HCT116 (cell line): ENCODE data around the gene UBA52. TPM values are rescaled to one million over a fixed set of nuclear protein-coding genes. Genes with fewer than 3 reads are reported as not detected.

Experiments
- ATAC-seq: fragments of 200-7000 bp; cut with Tn5 transposase; 2 replicates; pipeline ENCODE4 v1.9.1; 2020; ENCODE audit warnings: mild to moderate bottlenecking, moderate library complexity
- BruUV-seq: library from RNA; stranded (reverse); fragments of 400-500 nt; replicated peaks from 2 replicates; lab custom pipeline; 2021; lab: Mats Ljungman, UMichigan
- CTCF ChIA-PET: fragments of 300-600 bp; sonication (Branson Sonifier 250); formaldehyde crosslinking; loops from one replicate; lab custom pipeline; 2021; ENCODE audit warnings: antibody characterized with exemption; lab: Charles Lee
- POLR2A ChIA-PET: fragments of 300-600, 350-600 bp; sonication (Branson Sonifier 250); formaldehyde crosslinking; loops from one replicate; lab custom pipeline; 2021; ENCODE audit warnings: antibody characterized with exemption; lab: Charles Lee
- RAD21 ChIA-PET, 2 experiments: fragments of 300-600 bp; sonication (Branson Sonifier 250); formaldehyde crosslinking; loops; one replicate each; lab custom pipeline; 2023; ENCODE audit warnings: low total read pairs in 2 of 2; ENCODE audit not compliant: uncharacterized antibody in 2 of 2, unreplicated experiment in 2 of 2, low non-redundant PET in 1 of 2; lab: Charles Lee
- DNase-seq: peaks from one replicate; pipeline ENCODE4 v3.0.0-alpha.2; 2010; ENCODE audit warnings: low read depth, low spot score
- H2AFZ ChIP-seq: fragments of 200-600 bp; shearing (Covaris generic), sonication (generic); 2 replicates; pipeline ENCODE4 v1.6.1; 2017; ENCODE audit warnings: low read depth, mixed run types, mixed read lengths, antibody characterized with exemption, low read length; ENCODE audit not compliant: poor library complexity, severe bottlenecking
- H3K27ac ChIP-seq: 2 replicates; pipeline ENCODE4 v1.5.1; 2012; ENCODE audit warnings: low read depth, low read length
- H3K27me3 ChIP-seq: fragments of 200-600 bp; sonication (generic); 2 replicates; pipeline ENCODE4 v1.6.1; 2016; ENCODE audit warnings: mixed run types, low read length, mixed read lengths; ENCODE audit not compliant: insufficient read depth
- H3K36me3 ChIP-seq, 2 experiments: fragments of 200-500 bp in 1 of 2; fragments of 200-600 bp in 1 of 2; sonication (Bioruptor generic) in 1 of 2; sonication (generic) in 1 of 2; 2 replicates each; pipeline versions ENCODE4 v1.5.1 to v1.6.1; 2014 to 2016; ENCODE audit warnings: low read length in 2 of 2, inconsistent platforms in 1 of 2, mixed read lengths in 1 of 2, mixed run types in 1 of 2; ENCODE audit not compliant: insufficient read depth in 2 of 2, control insufficient read depth in 1 of 2
- H3K4me1 ChIP-seq, 2 experiments: fragments of 200-600 bp in 1 of 2; sonication (generic) in 1 of 2; 2 replicates each; pipeline versions ENCODE4 v1.5.1 to v1.6.1; 2012 to 2017; ENCODE audit warnings: low read length in 2 of 2, inconsistent platforms in 1 of 2, mild to moderate bottlenecking in 1 of 2, mixed read lengths in 1 of 2, mixed run types in 1 of 2, moderate library complexity in 1 of 2; ENCODE audit not compliant: insufficient read depth in 2 of 2, control insufficient read depth in 1 of 2
- H3K4me2 ChIP-seq: fragments of 200-600 bp; sonication (generic); 2 replicates; pipeline ENCODE4 v1.6.1; 2017; ENCODE audit warnings: mixed run types, low read length, mixed read lengths
- H3K4me3 ChIP-seq, 2 experiments: fragments of 200-600 bp in 1 of 2; sonication (generic) in 1 of 2; replicated peaks in 1 of 2; 2 replicates each; pipeline ENCODE4 v1.5.1; 2011 to 2016; ENCODE audit warnings: low read length in 2 of 2, control low read depth in 1 of 2, low read depth in 1 of 2, mild to moderate bottlenecking in 1 of 2, mixed read lengths in 1 of 2, mixed run types in 1 of 2
- H3K79me2 ChIP-seq: fragments of 200-600 bp; sonication (generic); 2 replicates; pipeline ENCODE4 v1.6.1; 2017; ENCODE audit warnings: mild to moderate bottlenecking, mixed run types, low read length, moderate library complexity, mixed read lengths; ENCODE audit not compliant: insufficient read depth
- H3K9ac ChIP-seq: fragments of 200-600 bp; sonication (generic); 2 replicates; pipeline ENCODE4 v1.6.1; 2016; ENCODE audit warnings: low read length, mixed read lengths
- H3K9me2 ChIP-seq: fragments of 200-600 bp; sonication (generic), shearing (Covaris generic); 2 replicates; pipeline ENCODE4 v1.6.1; 2017; ENCODE audit warnings: mixed run types, mild to moderate bottlenecking, moderate library complexity; ENCODE audit not compliant: insufficient read depth
- H3K9me3 ChIP-seq, 2 experiments: fragments of 200-500 bp in 1 of 2; fragments of 200-600 bp in 1 of 2; sonication (Bioruptor generic) in 1 of 2; sonication (generic) in 1 of 2; 2 replicates each; pipeline ENCODE4 v1.6.1; 2014 to 2017; ENCODE audit warnings: low read length in 2 of 2, mixed read lengths in 2 of 2, inconsistent platforms in 1 of 2, low read depth in 1 of 2, mild to moderate bottlenecking in 1 of 2, mixed run types in 1 of 2, moderate library complexity in 1 of 2; ENCODE audit not compliant: control insufficient read depth in 1 of 2, insufficient read depth in 1 of 2
- H4K20me1 ChIP-seq: fragments of 200-600 bp; sonication (generic), shearing (Covaris generic); 2 replicates; pipeline ENCODE4 v1.6.1; 2017; ENCODE audit warnings: mixed run types, mild to moderate bottlenecking, moderate library complexity; ENCODE audit not compliant: insufficient read depth
- CBX3 ChIP-seq: IDR thresholded peaks from 2 replicates; pipeline ENCODE4 v1.6.1; 2012; ENCODE audit warnings: low read depth
- EGR1 ChIP-seq: IDR thresholded peaks from 2 replicates; pipeline ENCODE4 v1.6.1; 2012; ENCODE audit warnings: low read depth
- ELF1 ChIP-seq: IDR thresholded peaks from 2 replicates; pipeline ENCODE4 v1.6.1; 2012; ENCODE audit warnings: low read depth, borderline replicate concordance
- EZH2 ChIP-seq: fragments of 200-600 bp; sonication (generic); IDR thresholded peaks from 2 replicates; pipeline ENCODE4 v1.6.1; 2017; ENCODE audit warnings: antibody characterized with exemption, mixed run types
- EZH2phosphoT487 ChIP-seq: fragments of 200-600 bp; IDR thresholded peaks from 2 replicates; pipeline ENCODE4 v1.6.1; 2018; ENCODE audit warnings: antibody characterized with exemption, borderline replicate concordance
- FOSL1 ChIP-seq: IDR thresholded peaks from 2 replicates; pipeline ENCODE4 v1.6.1; 2012; ENCODE audit warnings: low read depth
- JUND ChIP-seq: IDR thresholded peaks from 2 replicates; pipeline ENCODE4 v1.6.1; 2012
- POLR2A ChIP-seq: IDR thresholded peaks from 2 replicates; pipeline ENCODE4 v1.7.0; 2011; ENCODE audit warnings: borderline replicate concordance; ENCODE audit not compliant: insufficient read depth, insufficient read length; ENCODE audit errors: extremely low read depth
- RAD21 ChIP-seq: IDR thresholded peaks from 2 replicates; pipeline ENCODE4 v1.6.1; 2012; ENCODE audit warnings: low read depth, mild to moderate bottlenecking
- SIN3A ChIP-seq: IDR thresholded peaks from 2 replicates; pipeline ENCODE4 v1.6.1; 2012; ENCODE audit warnings: low read depth
- SRF ChIP-seq: IDR thresholded peaks from 2 replicates; pipeline ENCODE4 v1.6.1; 2012; ENCODE audit warnings: low read depth
- TCF7L2 ChIP-seq: IDR thresholded peaks from 2 replicates; pipeline ENCODE4 v1.7.0; 2011; ENCODE audit warnings: borderline replicate concordance, inconsistent platforms; ENCODE audit not compliant: insufficient read depth, insufficient read length; ENCODE audit errors: extremely low read depth
- YY1 ChIP-seq: IDR thresholded peaks from 2 replicates; pipeline ENCODE4 v1.6.1; 2011; ENCODE audit warnings: low read length, low read depth, moderate library complexity, mild to moderate bottlenecking; ENCODE audit not compliant: insufficient replicate concordance; ENCODE audit errors: extremely low read depth
- ZFX ChIP-seq: fragments of 450-650 bp; IDR thresholded peaks from 2 replicates; pipeline ENCODE4 v1.6.1; 2017
- ZNF274 ChIP-seq: fragments of 200-500 bp; sonication (Bioruptor generic); IDR thresholded peaks from 2 replicates; pipeline ENCODE4 v1.6.1; 2014; ENCODE audit warnings: mild to moderate bottlenecking, low read depth, low read length, inconsistent platforms
- intact Hi-C: fragments of 100-400 bp; cut with micrococcal nuclease; formaldehyde crosslinking; loops from 2 replicates; pipeline ENCODE4 v1.10.0; 2022
- total RNA-seq: library from RNA; stranded (reverse); gene quantifications from one replicate; pipeline ENCODE4 v1.2.1, GENCODE V29; 2021; ENCODE audit not compliant: unreplicated experiment
- TF ChIP-seq, protein P1 (sequence below): IDR thresholded peaks from 2 replicates; pipeline ENCODE4 v1.6.1; 2012

The UBA52 gene
- total RNA-seq, 1 experiment from 2014 or later = 1,743 TPM

DNA sequence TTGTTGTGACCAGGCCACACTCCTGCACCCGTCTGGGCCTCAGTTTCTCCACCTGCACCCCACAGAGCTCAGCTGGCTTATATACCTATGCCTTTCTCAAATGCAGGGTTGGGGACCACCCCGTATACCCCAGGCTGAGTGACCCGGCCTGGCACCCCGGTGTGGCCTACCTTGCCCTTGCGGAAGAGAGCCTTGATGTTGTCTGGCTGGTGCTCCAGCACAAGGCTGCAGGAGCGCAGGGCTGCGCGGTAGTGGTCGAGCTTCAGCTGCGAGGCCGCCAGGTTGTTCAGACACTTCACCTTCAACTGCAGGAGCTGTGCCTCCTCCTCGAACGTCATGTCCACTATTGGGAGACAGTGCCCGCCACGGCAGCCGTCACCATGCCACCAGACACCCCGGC is 34.2 kb upstream of the UBA52 start:
- CTCF ChIA-PET = no interaction called here
- TF ChIP-seq ZFX (0 out of 2 replicates have a peak, but pooled peaks have one; percentile 13), ELF1 (no peak), FOSL1 (no peak), EZH2phosphoT487 (no peak)
- TF ChIP-seq, all 23 proteins: peak for 1
- RAD21 ChIA-PET = no interaction called here
- POLR2A ChIA-PET = no interaction called here
- Histone ChIP-seq H4K20me1 (no peaks in the 10 kb centered on the region), H3K27ac (no peak overlapping the region), H2AFZ (no peak overlapping the region), H3K4me3 (no peak overlapping the region), H3K9ac (no peak overlapping the region), H3K27me3 (no peaks in the 10 kb centered on the region), H3K9me3 (no peaks in the 10 kb centered on the region), H3K9me2 (no peaks in the 10 kb centered on the region), H3K79me2 (peaks cover 14% of the 10 kb centered on the region), H3K4me1 (peaks cover 2 to 7% of the 10 kb centered on the region in 2 experiments), H3K4me2 (no peak overlapping the region), H3K36me3 (peaks cover 20 to 27% of the 10 kb centered on the region in 2 experiments; a peak in 3 of 4 replicates)
- intact Hi-C loops = no loop called here
- no peak for DNase-seq
- TSS peak; percentile 4 for BruUV-seq
- no peak for ATAC-seq

DNA sequence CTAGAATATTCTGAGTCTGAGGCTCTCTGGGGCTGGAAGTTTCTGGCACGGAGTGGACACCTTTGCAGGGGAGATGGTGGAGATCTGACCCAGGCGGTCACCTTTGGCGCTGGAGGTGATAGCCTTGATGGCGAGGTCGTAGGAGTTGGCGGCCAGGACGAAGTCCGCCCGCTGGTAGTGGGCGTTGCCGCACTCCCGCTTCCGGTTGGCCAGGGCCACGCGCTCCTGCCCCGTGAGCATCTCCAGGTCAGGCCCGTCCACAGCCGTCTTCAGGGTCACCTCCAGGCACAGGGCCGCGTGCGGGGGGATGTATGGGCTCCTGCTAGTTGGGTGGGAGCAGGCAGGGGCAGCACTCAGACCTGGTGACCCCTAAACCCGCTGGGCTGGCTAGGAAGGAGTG is 33.5 kb upstream of the UBA52 start:
- peaks cover 17% of the 10 kb centered on the region for H3K79me2 ChIP-seq
- no peak overlapping the region for H3K27ac ChIP-seq
- ChIA-PET POLR2A (no interaction called here), CTCF (no interaction called here), RAD21 (no interaction called here)
- intact Hi-C loops = no loop called here
- ATAC-seq (no peak), DNase-seq (no peak)
- no peaks in the 10 kb centered on the region for H3K27me3 ChIP-seq
- no peaks in the 10 kb centered on the region for H3K9me2 ChIP-seq
- H3K9me3 ChIP-seq = no peaks in the 10 kb centered on the region
- H3K4me2 ChIP-seq = no peak overlapping the region
- H3K36me3 ChIP-seq = peaks cover 20 to 21% of the 10 kb centered on the region in 2 experiments; a peak in 3 of 4 replicates
- H3K4me3 ChIP-seq = no peak overlapping the region
- no peak overlapping the region for H2AFZ ChIP-seq
- BruUV-seq = no TSS peak
- H4K20me1 ChIP-seq = no peaks in the 10 kb centered on the region
- TF ChIP-seq EGR1 = no peak
- TF ChIP-seq POLR2A = no peak
- TF ChIP-seq SIN3A = no peak
- TF ChIP-seq ZFX = no peak
- TF ChIP-seq, protein P1, sequence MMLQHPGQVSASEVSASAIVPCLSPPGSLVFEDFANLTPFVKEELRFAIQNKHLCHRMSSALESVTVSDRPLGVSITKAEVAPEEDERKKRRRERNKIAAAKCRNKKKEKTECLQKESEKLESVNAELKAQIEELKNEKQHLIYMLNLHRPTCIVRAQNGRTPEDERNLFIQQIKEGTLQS = no peak
- no peak for TF ChIP-seq SRF
- no peak for TF ChIP-seq RAD21
- TF ChIP-seq ZNF274 = no peak
- TF ChIP-seq TCF7L2 = no peak
- TF ChIP-seq EZH2 = no peak
- TF ChIP-seq CBX3 = no peak
- TF ChIP-seq JUND = no peak
- no peak for TF ChIP-seq YY1
- H3K9ac ChIP-seq = no peak overlapping the region
- H3K4me1 ChIP-seq = peaks cover 2 to 9% of the 10 kb centered on the region in 2 experiments
